A549 (cell line): Measurements from ENCODE around the gene ST3GAL6.

Experiments
- CTCF ChIP-seq: fragments of >200 bp; sonication (Bioruptor Twin); formaldehyde crosslinking; IDR thresholded peaks from 3 replicates; pipeline ENCODE4 v1.5.1; 2016
- E2F6 ChIP-seq: IDR thresholded peaks from 2 replicates; pipeline ENCODE4 v1.6.1; 2012; ENCODE audit warnings: low read depth, borderline replicate concordance

GRCh38 chr3:98734306-98734705 lies 28.8 kb upstream of the ST3GAL6 start:
- TF ChIP-seq CTCF: no peak
- TF ChIP-seq E2F6: no peak
